PC-3 (cell line): Measurements from ENCODE around the gene SPEM3. TPM values are rescaled to one million over a fixed set of nuclear protein-coding genes. Genes with fewer than 3 reads are reported as not detected.

ENCODE experiments used
- ATAC-seq: fragments of 200-7000 bp; cut with Tn5 transposase; 2 replicates; pipeline ENCODE4 v1.9.1; 2020; ENCODE audit warnings: mild to moderate bottlenecking, moderate library complexity
- BruUV-seq: library from RNA; stranded (reverse); fragments of 400-500 nt; replicated peaks from 2 replicates; lab custom pipeline; 2021; lab: Mats Ljungman, UMichigan
- CTCF ChIA-PET: fragments of 300-600 bp; sonication (Branson Sonifier 250); formaldehyde crosslinking; loops from one replicate; lab custom pipeline; 2022; ENCODE audit warnings: antibody characterized with exemption; lab: Charles Lee
- POLR2A ChIA-PET: fragments of 300-600 bp; sonication (Branson Sonifier 250); formaldehyde crosslinking; loops from one replicate; lab custom pipeline; 2022; ENCODE audit warnings: antibody characterized with exemption; ENCODE audit not compliant: unreplicated experiment; lab: Charles Lee
- DNase-seq: peaks from one replicate; pipeline ENCODE4 v3.0.0-alpha.2; 2015
- H2AFZ ChIP-seq: fragments of 300-600 bp; sonication (generic); 2 replicates; pipeline ENCODE4 v1.6.0; 2016; ENCODE audit warnings: antibody characterized with exemption, low read length
- H3F3A ChIP-seq: fragments of 300-600 bp; sonication (generic); one replicate; pipeline ENCODE4 v1.6.0; 2017; ENCODE audit warnings: antibody characterized with exemption, low read length, control low read depth, mild to moderate bottlenecking; ENCODE audit not compliant: unreplicated experiment
- H3K27ac ChIP-seq: fragments of 300-600 bp; sonication (generic); 2 replicates; pipeline ENCODE4 v1.5.1; 2016; ENCODE audit warnings: mild to moderate bottlenecking, low read length
- H3K27me3 ChIP-seq: fragments of 300-600 bp; sonication (generic); 2 replicates; pipeline ENCODE4 v1.6.1; 2016; ENCODE audit warnings: low read length, mixed read lengths
- H3K36me3 ChIP-seq: fragments of 300-600 bp; sonication (generic); 2 replicates; pipeline ENCODE4 v1.6.1; 2016; ENCODE audit warnings: low read depth, mixed run types, low read length, mixed read lengths
- H3K4me1 ChIP-seq: fragments of 300-600 bp; sonication (generic); 2 replicates; pipeline ENCODE4 v1.5.1; 2016; ENCODE audit warnings: low read length; ENCODE audit not compliant: insufficient read depth
- H3K4me2 ChIP-seq: fragments of 300-600 bp; sonication (generic); 2 replicates; pipeline ENCODE4 v1.6.0; 2016; ENCODE audit warnings: low read length
- H3K4me3 ChIP-seq: fragments of 300-600 bp; sonication (generic); 2 replicates; pipeline ENCODE4 v1.5.1; 2016; ENCODE audit warnings: mild to moderate bottlenecking, low read length, mixed read lengths
- H3K79me2 ChIP-seq: fragments of 300-600 bp; sonication (generic); 2 replicates; pipeline ENCODE4 v1.6.1; 2017; ENCODE audit warnings: low read length, mixed read lengths
- H3K9ac ChIP-seq: fragments of 300-600 bp; sonication (generic); 2 replicates; pipeline ENCODE4 v1.6.0; 2016; ENCODE audit warnings: mild to moderate bottlenecking, low read length
- H3K9me2 ChIP-seq: fragments of 300-600 bp; sonication (generic); replicated peaks from 2 replicates; pipeline ENCODE4 v1.6.1; 2016; ENCODE audit warnings: mixed run types, low read length, mixed read lengths
- H3K9me3 ChIP-seq: fragments of 300-600 bp; sonication (generic); 2 replicates; pipeline ENCODE4 v1.6.1; 2016; ENCODE audit warnings: low read length, mixed read lengths
- H4K20me1 ChIP-seq: fragments of 300-600 bp; sonication (generic); 2 replicates; pipeline ENCODE4 v1.6.1; 2016; ENCODE audit warnings: low read length, mixed read lengths
- EZH2 ChIP-seq: fragments of 300-600 bp; sonication (generic); IDR thresholded peaks from one replicate; pipeline ENCODE4 v1.6.1; 2017; ENCODE audit warnings: antibody characterized with exemption, mild to moderate bottlenecking, low read length; ENCODE audit not compliant: unreplicated experiment
- EZH2phosphoT487 ChIP-seq: fragments of 300-600 bp; sonication (generic); IDR thresholded peaks from 2 replicates; pipeline ENCODE4 v1.6.1; 2018; ENCODE audit warnings: mild to moderate bottlenecking, antibody characterized with exemption, low read length, borderline replicate concordance
- intact Hi-C: fragments of 100-400 bp; cut with micrococcal nuclease; formaldehyde crosslinking; loops from 2 replicates; pipeline ENCODE4 v1.9.0; 2023
- total RNA-seq: library from RNA; depleted of rRNA; stranded (reverse); fragments of >200 nt; gene quantifications from 2 replicates; pipeline ENCODE4 v1.2.3, GENCODE V29; 2014
- TF ChIP-seq, protein P1 (sequence below): fragments of 300-600 bp; sonication (generic); conservative IDR thresholded peaks from 2 replicates; pipeline ENCODE4 v1.5.1; 2017; ENCODE audit warnings: antibody characterized with exemption, low read depth, mild to moderate bottlenecking, low read length

Gene SPEM3
- total RNA-seq, 1 experiment from 2014 or later = not detected

GRCh38 chr17:7437369-7437863 lies 8.8 kb downstream of the SPEM3 start:
- intact Hi-C loops = loop anchor here (5.0 kb wide), 2 partner anchors 85 to 250 kb away; partner anchors contain the start of genes KCTD11, TP53 and WRAP53
- CTCF ChIA-PET = interaction anchor here (0.6 to 1.7 kb wide), 5 partner anchors 34 to 179 kb away, joined by 3 to 9 read pairs (median 6); partner anchors contain the start of gene TMEM256
- Histone ChIP-seq H3K27me3 (no peaks in the 10 kb centered on the region), H4K20me1 (no peaks in the 10 kb centered on the region), H3K9me2 (no peaks in the 10 kb centered on the region), H3K27ac (no peak overlapping the region), H3K4me1 (peaks cover 4% of the 10 kb centered on the region; the same call in 1 of the 2 replicates), H3K79me2 (0 out of 2 replicates have a peak, but pooled peaks cover 5% of the 10 kb centered on the region), H3F3A (no peaks in the 10 kb centered on the region), H3K36me3 (no peaks in the 10 kb centered on the region), H3K9me3 (no peaks in the 10 kb centered on the region), H3K4me3 (peak overlapping the region; percentile 71), H2AFZ (peak overlapping the region; percentile 57; the same call in 1 of the 2 replicates), H3K4me2 (peak overlapping the region; percentile 85), H3K9ac (peak overlapping the region; percentile 70; the same call in 1 of the 2 replicates)
- POLR2A ChIA-PET = no interaction called here
- no TSS peak for BruUV-seq
- DNase-seq = no peak
- ATAC-seq = no peak
- TF ChIP-seq EZH2phosphoT487 (no peak), EZH2 (no peak)
- TF ChIP-seq, protein P1, sequence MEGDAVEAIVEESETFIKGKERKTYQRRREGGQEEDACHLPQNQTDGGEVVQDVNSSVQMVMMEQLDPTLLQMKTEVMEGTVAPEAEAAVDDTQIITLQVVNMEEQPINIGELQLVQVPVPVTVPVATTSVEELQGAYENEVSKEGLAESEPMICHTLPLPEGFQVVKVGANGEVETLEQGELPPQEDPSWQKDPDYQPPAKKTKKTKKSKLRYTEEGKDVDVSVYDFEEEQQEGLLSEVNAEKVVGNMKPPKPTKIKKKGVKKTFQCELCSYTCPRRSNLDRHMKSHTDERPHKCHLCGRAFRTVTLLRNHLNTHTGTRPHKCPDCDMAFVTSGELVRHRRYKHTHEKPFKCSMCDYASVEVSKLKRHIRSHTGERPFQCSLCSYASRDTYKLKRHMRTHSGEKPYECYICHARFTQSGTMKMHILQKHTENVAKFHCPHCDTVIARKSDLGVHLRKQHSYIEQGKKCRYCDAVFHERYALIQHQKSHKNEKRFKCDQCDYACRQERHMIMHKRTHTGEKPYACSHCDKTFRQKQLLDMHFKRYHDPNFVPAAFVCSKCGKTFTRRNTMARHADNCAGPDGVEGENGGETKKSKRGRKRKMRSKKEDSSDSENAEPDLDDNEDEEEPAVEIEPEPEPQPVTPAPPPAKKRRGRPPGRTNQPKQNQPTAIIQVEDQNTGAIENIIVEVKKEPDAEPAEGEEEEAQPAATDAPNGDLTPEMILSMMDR = no peak

GRCh38 chr17:7437950-7438614 lies 9.4 kb downstream of the SPEM3 start:
- no peak for DNase-seq
- TF ChIP-seq, protein P1 = no peak
- TF ChIP-seq EZH2phosphoT487 (no peak), EZH2 (no peak)
- H3K27ac ChIP-seq = no peak overlapping the region

More at GRCh38 chr17:7437950-7438614, 9.4 kb downstream of the SPEM3 start:
- Histone ChIP-seq H3F3A (no peaks in the 10 kb centered on the region), H3K4me3 (no peak overlapping the region), H2AFZ (no peak overlapping the region), H4K20me1 (no peaks in the 10 kb centered on the region), H3K79me2 (0 out of 2 replicates have a peak, but pooled peaks cover 5% of the 10 kb centered on the region), H3K9me3 (no peaks in the 10 kb centered on the region), H3K4me2 (peak overlapping the region; percentile 85; the same call in 1 of the 2 replicates), H3K9ac (no peak overlapping the region), H3K4me1 (peaks cover 4% of the 10 kb centered on the region; the same call in 1 of the 2 replicates), H3K36me3 (no peaks in the 10 kb centered on the region), H3K27me3 (no peaks in the 10 kb centered on the region), H3K9me2 (no peaks in the 10 kb centered on the region)
- no peak for ATAC-seq
- ChIA-PET POLR2A (no interaction called here), CTCF (no interaction called here)
- BruUV-seq = no TSS peak
- intact Hi-C loops = loop anchor here (5.0 kb wide), 2 partner anchors 86 to 249 kb away; partner anchors contain the start of genes KCTD11, TP53 and WRAP53
